Activated CD8-positive, alpha-beta T cell treated with anti-CD3 and anti-CD28 coated beads for 36 hours (primary cell): ENCODE measurements around the gene BPGM. TPM values are rescaled to one million over a fixed set of nuclear protein-coding genes. Genes with fewer than 3 reads are reported as not detected.

ENCODE experiments used
- ATAC-seq: fragments of 200-7000 bp; cut with Tn5 transposase; one replicate; pipeline ENCODE4 v1.10.0; 2021; ENCODE audit warnings: mild to moderate bottlenecking, moderate library complexity
- CTCF ChIA-PET: fragments of 350-600 bp; sonication (Branson Sonifier 250); formaldehyde crosslinking; loops from one replicate; lab custom pipeline; 2021; ENCODE audit warnings: antibody characterized with exemption; lab: Charles Lee
- POLR2A ChIA-PET: fragments of 350-600 bp; sonication (Branson Sonifier 250); formaldehyde crosslinking; loops from one replicate; lab custom pipeline; 2021; ENCODE audit warnings: antibody characterized with exemption; lab: Charles Lee
- DNase-seq: peaks from one replicate; pipeline ENCODE4 v3.0.0-alpha.2; 2020
- H3K27ac Mint-ChIP-seq: one replicate; pipeline ENCODE4 v1.8.0; 2021; ENCODE audit warnings: mild to moderate bottlenecking, mixed read lengths
- H3K27me3 Mint-ChIP-seq: one replicate; pipeline ENCODE4 v1.8.0; 2021; ENCODE audit warnings: mixed read lengths
- H3K36me3 Mint-ChIP-seq: one replicate; pipeline ENCODE4 v1.8.0; 2021; ENCODE audit warnings: low read depth, mixed read lengths
- H3K4me1 Mint-ChIP-seq: one replicate; pipeline ENCODE4 v1.8.0; 2021; ENCODE audit warnings: low read depth, mixed read lengths
- H3K4me3 Mint-ChIP-seq: one replicate; pipeline ENCODE4 v1.8.0; 2021; ENCODE audit warnings: mild to moderate bottlenecking, moderate library complexity, mixed read lengths
- H3K9me3 Mint-ChIP-seq: one replicate; pipeline ENCODE4 v1.8.0; 2021; ENCODE audit warnings: mixed read lengths
- intact Hi-C: fragments of 100-400 bp; cut with micrococcal nuclease; formaldehyde crosslinking; loops from one replicate; pipeline ENCODE4 v1.10.0; 2022
- total RNA-seq, 2 experiments: library from RNA; stranded (reverse); gene quantifications; one replicate each; pipeline ENCODE4 v1.2.3, GENCODE V29; 2021
- TF ChIP-seq, protein P1 (sequence below): fragments of 200-600 bp; IDR thresholded peaks from one replicate; pipeline ENCODE4 v1.8.0; 2022; ENCODE audit warnings: antibody characterized with exemption, mild to moderate bottlenecking

BPGM gene
- total RNA-seq, 2 experiments from 2014 or later = 11.2 to 12.4 TPM

DNA sequence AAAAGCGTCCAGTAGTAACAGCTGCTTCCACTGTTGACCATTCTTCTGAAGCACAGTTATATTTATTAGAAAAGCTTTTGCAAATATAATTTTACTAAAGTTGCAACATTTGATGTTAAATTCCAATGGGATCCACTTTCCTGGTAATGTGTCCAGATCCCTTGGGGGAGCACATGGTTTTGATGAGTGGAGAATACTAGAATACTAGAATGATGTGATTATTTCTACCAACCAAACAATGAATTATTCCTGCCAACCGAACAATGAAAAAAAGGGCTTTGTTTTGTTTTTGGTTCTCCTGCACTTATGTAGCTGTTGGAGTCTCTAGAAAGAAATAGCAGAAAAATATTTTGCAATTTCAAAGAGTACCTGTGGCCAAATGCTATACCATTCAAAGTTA lies 59.1 kb downstream of the BPGM start:
- H3K4me3 Mint-ChIP-seq = no peak overlapping the region

DNA sequence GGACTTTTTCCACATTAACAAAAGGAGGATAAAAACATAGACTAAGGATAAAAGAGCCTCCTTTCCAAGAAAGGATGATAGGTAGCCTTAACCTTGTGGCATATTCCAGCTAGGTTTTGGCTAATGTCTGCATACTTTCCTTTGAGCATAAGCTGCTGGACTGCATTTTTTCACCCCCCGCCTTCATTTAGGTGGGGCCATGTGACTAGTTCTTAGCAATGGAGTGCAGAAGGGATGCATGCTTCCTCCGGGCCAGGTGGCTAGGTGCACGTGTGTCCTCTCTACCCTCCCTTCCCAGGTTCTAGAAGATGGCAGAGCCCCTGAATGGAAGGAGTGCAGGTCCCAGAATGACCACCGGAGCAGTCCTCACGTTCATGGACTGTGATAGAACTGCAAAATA lies 59.8 kb downstream of the BPGM start:
- H3K36me3 Mint-ChIP-seq = no peaks in the 10 kb centered on the region
- POLR2A ChIA-PET = no interaction called here
- CTCF ChIA-PET = interaction anchor here (0.7 to 2.0 kb wide), 3 partner anchors 11 to 36 kb away, joined by 3 to 8 read pairs (median 5); no protein-coding TSS in a partner anchor
- no peaks in the 10 kb centered on the region for H3K9me3 Mint-ChIP-seq
- no peak overlapping the region for H3K27ac Mint-ChIP-seq
- intact Hi-C loops = no loop called here
- no peak for DNase-seq
- H3K4me1 Mint-ChIP-seq = peaks cover 11% of the 10 kb centered on the region
- no peak for ATAC-seq
- H3K27me3 Mint-ChIP-seq = no peaks in the 10 kb centered on the region
- TF ChIP-seq, protein P1, sequence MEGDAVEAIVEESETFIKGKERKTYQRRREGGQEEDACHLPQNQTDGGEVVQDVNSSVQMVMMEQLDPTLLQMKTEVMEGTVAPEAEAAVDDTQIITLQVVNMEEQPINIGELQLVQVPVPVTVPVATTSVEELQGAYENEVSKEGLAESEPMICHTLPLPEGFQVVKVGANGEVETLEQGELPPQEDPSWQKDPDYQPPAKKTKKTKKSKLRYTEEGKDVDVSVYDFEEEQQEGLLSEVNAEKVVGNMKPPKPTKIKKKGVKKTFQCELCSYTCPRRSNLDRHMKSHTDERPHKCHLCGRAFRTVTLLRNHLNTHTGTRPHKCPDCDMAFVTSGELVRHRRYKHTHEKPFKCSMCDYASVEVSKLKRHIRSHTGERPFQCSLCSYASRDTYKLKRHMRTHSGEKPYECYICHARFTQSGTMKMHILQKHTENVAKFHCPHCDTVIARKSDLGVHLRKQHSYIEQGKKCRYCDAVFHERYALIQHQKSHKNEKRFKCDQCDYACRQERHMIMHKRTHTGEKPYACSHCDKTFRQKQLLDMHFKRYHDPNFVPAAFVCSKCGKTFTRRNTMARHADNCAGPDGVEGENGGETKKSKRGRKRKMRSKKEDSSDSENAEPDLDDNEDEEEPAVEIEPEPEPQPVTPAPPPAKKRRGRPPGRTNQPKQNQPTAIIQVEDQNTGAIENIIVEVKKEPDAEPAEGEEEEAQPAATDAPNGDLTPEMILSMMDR = no peak
- no peak overlapping the region for H3K4me3 Mint-ChIP-seq

More for the DNA sequence above, 59.1 kb downstream of the BPGM start:
- TF ChIP-seq, protein P1 = no peak
- POLR2A ChIA-PET = no interaction called here
- intact Hi-C loops = no loop called here
- no peaks in the 10 kb centered on the region for H3K9me3 Mint-ChIP-seq
- peaks cover 4% of the 10 kb centered on the region for H3K4me1 Mint-ChIP-seq
- DNase-seq (no peak), ATAC-seq (no peak)
- H3K36me3 Mint-ChIP-seq = no peaks in the 10 kb centered on the region
- CTCF ChIA-PET = interaction anchor here (0.7 to 2.0 kb wide), 3 partner anchors 10 to 35 kb away, joined by 3 to 8 read pairs (median 5); no protein-coding TSS in a partner anchor
- H3K27ac Mint-ChIP-seq = no peak overlapping the region
- no peaks in the 10 kb centered on the region for H3K27me3 Mint-ChIP-seq

DNA sequence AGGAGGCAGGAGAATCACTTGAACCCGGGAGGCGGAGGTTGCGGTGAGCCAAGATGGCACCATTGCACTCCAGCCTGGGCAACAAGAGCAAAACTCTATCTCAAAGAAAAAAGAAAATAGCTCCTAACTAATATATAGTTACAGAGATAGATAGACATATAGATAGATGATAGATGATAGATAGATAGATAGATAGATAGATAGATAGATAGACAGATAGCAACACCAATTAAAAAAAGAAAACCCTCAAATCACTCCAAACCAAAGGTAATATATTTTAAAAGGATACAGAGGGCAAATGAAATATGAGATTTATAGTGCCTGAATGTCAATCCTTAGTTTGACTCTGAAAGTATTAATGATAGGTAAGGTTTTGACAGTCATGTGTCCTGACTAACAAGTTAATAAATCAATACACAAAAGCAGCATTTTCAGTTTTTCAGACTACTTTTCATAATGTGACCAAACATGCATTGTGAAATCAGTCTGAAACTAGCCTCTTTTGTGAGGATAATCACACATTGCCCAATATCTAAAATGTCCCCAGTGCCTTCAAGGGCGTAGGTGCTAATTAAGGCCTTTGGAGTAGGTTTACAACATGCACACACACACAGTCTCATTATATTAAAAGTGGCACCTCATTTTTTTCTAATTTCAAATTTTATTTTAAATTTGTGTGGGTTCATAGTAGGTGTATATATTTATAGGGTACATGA lies 61.2 kb downstream of the BPGM start:
- no peaks in the 10 kb centered on the region for H3K27me3 Mint-ChIP-seq
- H3K4me3 Mint-ChIP-seq = no peak overlapping the region
- POLR2A ChIA-PET = no interaction called here
- intact Hi-C loops = no loop called here
- TF ChIP-seq, protein P1 = no peak
- H3K9me3 Mint-ChIP-seq = no peaks in the 10 kb centered on the region
- DNase-seq = no peak
- ATAC-seq = no peak
- H3K4me1 Mint-ChIP-seq = peaks cover 17% of the 10 kb centered on the region
- no peak overlapping the region for H3K27ac Mint-ChIP-seq
- no peaks in the 10 kb centered on the region for H3K36me3 Mint-ChIP-seq
- CTCF ChIA-PET = interaction anchor here (1.1 kb wide), 1 partner anchor 75 kb away, joined by 4 read pairs; no protein-coding TSS in a partner anchor

DNA sequence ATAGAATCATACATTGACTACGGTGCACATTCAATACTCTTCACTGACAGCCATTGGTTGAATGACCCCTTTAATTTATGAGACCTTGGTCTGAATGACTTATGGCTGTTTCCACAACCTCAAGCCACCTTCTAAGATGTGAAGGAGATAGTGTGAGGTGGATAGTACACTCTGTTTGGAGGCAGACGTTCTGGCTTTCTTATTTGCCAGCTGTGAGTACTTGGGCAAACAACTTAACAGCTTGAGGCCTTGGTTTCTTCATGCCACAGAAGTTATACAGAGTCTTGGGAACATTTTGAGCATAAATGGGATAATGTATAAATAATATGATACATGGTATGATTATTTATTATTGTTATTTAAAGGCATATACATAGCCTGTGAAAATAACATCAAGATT lies 62.0 kb downstream of the BPGM start:
- ChIA-PET POLR2A (no interaction called here), CTCF (interaction anchor here (0.8 to 1.2 kb wide), 2 partner anchors 9 to 75 kb away, joined by 3 to 8 read pairs; no protein-coding TSS in a partner anchor)
- TF ChIP-seq, protein P1 = no peak
- Mint-ChIP-seq H3K4me1 (peaks cover 17% of the 10 kb centered on the region), H3K9me3 (no peaks in the 10 kb centered on the region), H3K36me3 (no peaks in the 10 kb centered on the region), H3K27ac (no peak overlapping the region), H3K27me3 (no peaks in the 10 kb centered on the region), H3K4me3 (no peak overlapping the region)
- ATAC-seq (no peak), DNase-seq (no peak)
- intact Hi-C loops = no loop called here

DNA sequence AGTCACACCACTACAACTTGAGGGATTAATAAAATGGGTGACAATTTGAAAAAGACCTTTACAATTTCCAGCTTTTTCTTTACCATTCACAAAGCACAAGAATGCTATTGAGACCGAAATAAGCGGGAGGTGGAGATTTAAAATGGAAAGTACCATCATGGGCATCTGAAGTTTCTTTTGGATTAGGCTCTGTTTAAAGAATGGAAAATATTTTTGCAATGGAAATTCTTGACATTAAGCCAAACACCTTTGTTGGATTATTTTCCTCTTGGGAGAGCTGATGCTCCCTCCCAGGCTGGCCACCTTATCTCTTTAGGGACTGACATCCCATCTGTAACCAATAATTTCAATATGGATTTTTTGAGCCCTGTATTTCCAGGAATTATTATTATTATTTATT lies 62.5 kb downstream of the BPGM start:
- Mint-ChIP-seq H3K27ac (no peak overlapping the region), H3K36me3 (no peaks in the 10 kb centered on the region), H3K9me3 (no peaks in the 10 kb centered on the region), H3K4me1 (peaks cover 17% of the 10 kb centered on the region), H3K4me3 (no peak overlapping the region), H3K27me3 (no peaks in the 10 kb centered on the region)
- TF ChIP-seq, protein P1 = no peak
- POLR2A ChIA-PET = no interaction called here
- intact Hi-C loops = no loop called here
- CTCF ChIA-PET = interaction anchor here (0.8 to 1.2 kb wide), 2 partner anchors 9 to 76 kb away, joined by 3 to 8 read pairs; no protein-coding TSS in a partner anchor
- DNase-seq (no peak), ATAC-seq (no peak)
